Memory B cell (primary cell): Measurements from ENCODE around the gene SLC66A1.

Experiments
- ATAC-seq: fragments of 150-1000 bp; cut with Tn5 transposase; 2 replicates; pipeline ENCODE4 v1.10.0; 2021; ENCODE audit warnings: low read depth, mild to moderate bottlenecking, moderate library complexity
- DNase-seq, 2 donors: peaks; one replicate each; pipeline ENCODE4 v3.0.0; 2022; ENCODE audit warnings: low spot score in 2 of 2
- H3K27ac Mint-ChIP-seq: one replicate; pipeline ENCODE4 v1.8.0; 2022; ENCODE audit warnings: mild to moderate bottlenecking, moderate library complexity, mixed read lengths
- H3K27me3 Mint-ChIP-seq: one replicate; pipeline ENCODE4 v1.8.0; 2022; ENCODE audit warnings: mixed read lengths
- H3K36me3 Mint-ChIP-seq: one replicate; pipeline ENCODE4 v1.8.0; 2022; ENCODE audit warnings: mild to moderate bottlenecking, mixed read lengths
- H3K4me1 Mint-ChIP-seq: one replicate; pipeline ENCODE4 v1.8.0; 2022; ENCODE audit warnings: mixed read lengths
- H3K4me3 Mint-ChIP-seq: one replicate; pipeline ENCODE4 v1.8.0; 2022; ENCODE audit warnings: mild to moderate bottlenecking, moderate library complexity, mixed read lengths
- H3K9me3 Mint-ChIP-seq: one replicate; pipeline ENCODE4 v1.8.0; 2022; ENCODE audit warnings: mixed read lengths

The SLC66A1 gene

GRCh38 chr1:19325958-19326747, 14.0 kb downstream of the SLC66A1 start:
- Mint-ChIP-seq H3K4me3 (peak overlapping the region; percentile 24), H3K27ac (no peak overlapping the region), H3K4me1 (peaks cover 3% of the 10 kb centered on the region), H3K27me3 (no peaks in the 10 kb centered on the region), H3K36me3 (peaks cover 8% of the 10 kb centered on the region), H3K9me3 (no peaks in the 10 kb centered on the region)
- ATAC-seq = peak; percentile 81
- DNase-seq = no peak

- Mint-ChIP-seq H3K36me3 (peaks cover 8% of the 10 kb centered on the region), H3K4me1 (peaks cover 3% of the 10 kb centered on the region), H3K4me3 (no peak overlapping the region), H3K27ac (no peak overlapping the region), H3K27me3 (no peaks in the 10 kb centered on the region), H3K9me3 (no peaks in the 10 kb centered on the region)
- no peak for ATAC-seq
- DNase-seq = no peak
Observed at GRCh38 chr1:19326748-19327065, 14.6 kb downstream of the SLC66A1 start.

GRCh38 chr1:19327301-19327700, 15.2 kb downstream of the SLC66A1 start:
- Mint-ChIP-seq H3K27me3 (no peaks in the 10 kb centered on the region), H3K9me3 (no peaks in the 10 kb centered on the region), H3K4me1 (peaks cover 3% of the 10 kb centered on the region), H3K36me3 (peaks cover 8% of the 10 kb centered on the region), H3K4me3 (no peak overlapping the region), H3K27ac (no peak overlapping the region)
- ATAC-seq (no peak), DNase-seq (no peak)

GRCh38 chr1:19327736-19328135, 15.6 kb downstream of the SLC66A1 start:
- no peak for DNase-seq
- H3K4me1 Mint-ChIP-seq = peaks cover 3% of the 10 kb centered on the region
- no peaks in the 10 kb centered on the region for H3K27me3 Mint-ChIP-seq
- H3K27ac Mint-ChIP-seq = no peak overlapping the region
- no peak for ATAC-seq
- no peaks in the 10 kb centered on the region for H3K9me3 Mint-ChIP-seq
- H3K4me3 Mint-ChIP-seq = no peak overlapping the region
- H3K36me3 Mint-ChIP-seq = peaks cover 5% of the 10 kb centered on the region

GRCh38 chr1:19328486-19328885, 16.4 kb downstream of the SLC66A1 start:
- Mint-ChIP-seq H3K9me3 (no peaks in the 10 kb centered on the region), H3K4me1 (peaks cover 3% of the 10 kb centered on the region), H3K4me3 (no peak overlapping the region), H3K36me3 (peaks cover 5% of the 10 kb centered on the region), H3K27ac (no peak overlapping the region), H3K27me3 (no peaks in the 10 kb centered on the region)
- DNase-seq (no peak), ATAC-seq (no peak)

- Mint-ChIP-seq H3K4me3 (no peak overlapping the region), H3K9me3 (no peaks in the 10 kb centered on the region), H3K27ac (no peak overlapping the region), H3K36me3 (peaks cover 5% of the 10 kb centered on the region), H3K27me3 (no peaks in the 10 kb centered on the region), H3K4me1 (peaks cover 3% of the 10 kb centered on the region)
- DNase-seq = no peak
- no peak for ATAC-seq
Observed at GRCh38 chr1:19329188-19329587, 17.1 kb downstream of the SLC66A1 start.

- Mint-ChIP-seq H3K36me3 (peaks cover 5% of the 10 kb centered on the region), H3K9me3 (no peaks in the 10 kb centered on the region), H3K27me3 (no peaks in the 10 kb centered on the region), H3K27ac (no peak overlapping the region), H3K4me3 (no peak overlapping the region), H3K4me1 (peaks cover 3% of the 10 kb centered on the region)
- ATAC-seq = no peak
- no peak for DNase-seq
Observed at GRCh38 chr1:19329611-19330010, 17.5 kb downstream of the SLC66A1 start.

GRCh38 chr1:19330449-19331135, 18.5 kb downstream of the SLC66A1 start:
- no peak for DNase-seq
- no peaks in the 10 kb centered on the region for H3K9me3 Mint-ChIP-seq
- H3K36me3 Mint-ChIP-seq = peaks cover 5% of the 10 kb centered on the region
- H3K27ac Mint-ChIP-seq = no peak overlapping the region
- ATAC-seq = no peak
- peaks cover 3% of the 10 kb centered on the region for H3K4me1 Mint-ChIP-seq
- no peaks in the 10 kb centered on the region for H3K27me3 Mint-ChIP-seq
- H3K4me3 Mint-ChIP-seq = no peak overlapping the region

GRCh38 chr1:19331262-19331878, 19.2 kb downstream of the SLC66A1 start:
- H3K4me1 Mint-ChIP-seq = no peaks in the 10 kb centered on the region
- peaks cover 5% of the 10 kb centered on the region for H3K36me3 Mint-ChIP-seq
- no peak overlapping the region for H3K27ac Mint-ChIP-seq
- DNase-seq (no peak), ATAC-seq (no peak)
- H3K27me3 Mint-ChIP-seq = no peaks in the 10 kb centered on the region
- H3K4me3 Mint-ChIP-seq = no peak overlapping the region
- no peaks in the 10 kb centered on the region for H3K9me3 Mint-ChIP-seq

- ATAC-seq = no peak
- H3K4me1 Mint-ChIP-seq = no peaks in the 10 kb centered on the region
- no peak overlapping the region for H3K4me3 Mint-ChIP-seq
- no peaks in the 10 kb centered on the region for H3K9me3 Mint-ChIP-seq
- no peak overlapping the region for H3K27ac Mint-ChIP-seq
- H3K27me3 Mint-ChIP-seq = no peaks in the 10 kb centered on the region
- DNase-seq = no peak
- H3K36me3 Mint-ChIP-seq = peaks cover 5% of the 10 kb centered on the region
Observed at GRCh38 chr1:19332832-19333231, 20.7 kb downstream of the SLC66A1 start.

GRCh38 chr1:19333587-19334354, 21.6 kb downstream of the SLC66A1 start:
- no peak overlapping the region for H3K27ac Mint-ChIP-seq
- peaks cover 5% of the 10 kb centered on the region for H3K36me3 Mint-ChIP-seq
- H3K9me3 Mint-ChIP-seq = no peaks in the 10 kb centered on the region
- no peaks in the 10 kb centered on the region for H3K4me1 Mint-ChIP-seq
- no peaks in the 10 kb centered on the region for H3K27me3 Mint-ChIP-seq
- no peak overlapping the region for H3K4me3 Mint-ChIP-seq
- ATAC-seq (no peak), DNase-seq (no peak)

GRCh38 chr1:19336543-19336942, 24.4 kb downstream of the SLC66A1 start:
- H3K9me3 Mint-ChIP-seq = no peaks in the 10 kb centered on the region
- H3K27ac Mint-ChIP-seq = no peak overlapping the region
- peaks cover 2% of the 10 kb centered on the region for H3K4me1 Mint-ChIP-seq
- DNase-seq = no peak
- peaks cover 10% of the 10 kb centered on the region for H3K36me3 Mint-ChIP-seq
- ATAC-seq = no peak
- H3K27me3 Mint-ChIP-seq = no peaks in the 10 kb centered on the region
- no peak overlapping the region for H3K4me3 Mint-ChIP-seq

- Mint-ChIP-seq H3K27me3 (no peaks in the 10 kb centered on the region), H3K36me3 (peaks cover 10% of the 10 kb centered on the region), H3K9me3 (no peaks in the 10 kb centered on the region), H3K27ac (no peak overlapping the region), H3K4me1 (peaks cover 5% of the 10 kb centered on the region), H3K4me3 (no peak overlapping the region)
- ATAC-seq = no peak
- DNase-seq = no peak
Observed at GRCh38 chr1:19337289-19337688, 25.2 kb downstream of the SLC66A1 start.

- peaks cover 17% of the 10 kb centered on the region for H3K36me3 Mint-ChIP-seq
- ATAC-seq = no peak
- H3K4me3 Mint-ChIP-seq = no peak overlapping the region
- no peak overlapping the region for H3K27ac Mint-ChIP-seq
- H3K4me1 Mint-ChIP-seq = peaks cover 5% of the 10 kb centered on the region
- DNase-seq = no peak
- H3K27me3 Mint-ChIP-seq = no peaks in the 10 kb centered on the region
- H3K9me3 Mint-ChIP-seq = no peaks in the 10 kb centered on the region
Observed at GRCh38 chr1:19338323-19338762, 26.2 kb downstream of the SLC66A1 start.
